DOHH2 (cell line): Measurements from ENCODE around the gene KLK11.

ENCODE experiments used
- H3F3A ChIP-seq: fragments of 200-600 bp; sonication (generic), shearing (Covaris generic); 2 replicates; pipeline ENCODE4 v1.6.0; 2016; ENCODE audit warnings: antibody characterized with exemption, mild to moderate bottlenecking; ENCODE audit not compliant: control insufficient read depth, insufficient read depth
- H3K27ac ChIP-seq: fragments of 200-600 bp; sonication (generic); 2 replicates; pipeline ENCODE4 v1.5.1; 2014; ENCODE audit warnings: low read depth, mild to moderate bottlenecking, low read length, moderate library complexity
- H3K27me3 ChIP-seq: fragments of 200-600 bp; sonication (generic); 2 replicates; pipeline ENCODE4 v1.6.1; 2014; ENCODE audit warnings: mild to moderate bottlenecking, low read length, mixed read lengths; ENCODE audit not compliant: control insufficient read depth
- H3K36me3 ChIP-seq: fragments of 200-600 bp; sonication (generic); 2 replicates; pipeline ENCODE4 v1.6.1; 2014; ENCODE audit warnings: mild to moderate bottlenecking, low read length, moderate library complexity, mixed read lengths; ENCODE audit not compliant: control insufficient read depth
- H3K4me1 ChIP-seq: fragments of 200-600 bp; sonication (generic); 2 replicates; pipeline ENCODE4 v1.6.1; 2014; ENCODE audit warnings: mild to moderate bottlenecking, low read length, mixed read lengths; ENCODE audit not compliant: control insufficient read depth
- H3K4me2 ChIP-seq: fragments of 200-600 bp; sonication (generic); 2 replicates; pipeline ENCODE4 v1.6.0; 2014; ENCODE audit warnings: mild to moderate bottlenecking, low read length, moderate library complexity
- H3K4me3 ChIP-seq: fragments of 200-600 bp; sonication (generic); 2 replicates; pipeline ENCODE4 v1.5.1; 2014; ENCODE audit warnings: mild to moderate bottlenecking, low read length, mixed read lengths
- H3K79me2 ChIP-seq: fragments of 200-600 bp; sonication (generic); 2 replicates; pipeline ENCODE4 v1.6.1; 2014; ENCODE audit warnings: mild to moderate bottlenecking, low read length, mixed read lengths; ENCODE audit not compliant: control insufficient read depth
- H3K9me2 ChIP-seq: fragments of 200-600 bp; sonication (generic); replicated peaks from 2 replicates; pipeline ENCODE4 v1.6.1; 2014; ENCODE audit warnings: mild to moderate bottlenecking, low read length, mixed read lengths; ENCODE audit not compliant: control insufficient read depth
- H3K9me3 ChIP-seq: fragments of 200-600 bp; sonication (generic); 2 replicates; pipeline ENCODE4 v1.6.1; 2014; ENCODE audit warnings: antibody characterized with exemption, low read length, mixed read lengths; ENCODE audit not compliant: control insufficient read depth, insufficient read depth
- H4K20me1 ChIP-seq: fragments of 200-600 bp; sonication (generic); 2 replicates; pipeline ENCODE4 v1.6.0; 2014; ENCODE audit warnings: low read depth, mild to moderate bottlenecking, antibody characterized with exemption, low read length, moderate library complexity; ENCODE audit not compliant: control insufficient read depth, insufficient read depth
- CTCF ChIP-seq: fragments of 200-600 bp; sonication (generic); IDR thresholded peaks from one replicate; pipeline ENCODE4 v1.5.1; 2014; ENCODE audit warnings: antibody characterized with exemption, mild to moderate bottlenecking, low read depth, low read length; ENCODE audit not compliant: poor library complexity, severe bottlenecking
- EZH2phosphoT487 ChIP-seq: fragments of 200-600 bp; sonication (generic); IDR thresholded peaks from 2 replicates; pipeline ENCODE4 v1.6.1; 2017; ENCODE audit warnings: borderline replicate concordance, mild to moderate bottlenecking, antibody characterized with exemption, low read length, moderate library complexity, mixed read lengths

KLK11 gene

GRCh38 chr19:51040151-51040550 lies 13.7 kb upstream of the KLK11 start:
- H3K27me3 ChIP-seq, result no peaks in the 10 kb centered on the region
- no peaks in the 10 kb centered on the region for H3K4me1 ChIP-seq
- H3K4me2 ChIP-seq, result no peak overlapping the region
- H3K27ac ChIP-seq, result no peak overlapping the region
- H3K4me3 ChIP-seq, result no peak overlapping the region
- TF ChIP-seq CTCF (no peak), EZH2phosphoT487 (no peak)
- H3F3A ChIP-seq, result no peaks in the 10 kb centered on the region
- H3K9me2 ChIP-seq, result no peaks in the 10 kb centered on the region
- H3K36me3 ChIP-seq, result no peaks in the 10 kb centered on the region
- no peaks in the 10 kb centered on the region for H3K79me2 ChIP-seq
- H3K9me3 ChIP-seq, result no peaks in the 10 kb centered on the region
- H4K20me1 ChIP-seq, result no peaks in the 10 kb centered on the region

GRCh38 chr19:51036519-51036918 lies 10.1 kb upstream of the KLK11 start:
- no peak overlapping the region for H3K4me3 ChIP-seq
- no peaks in the 10 kb centered on the region for H3K4me1 ChIP-seq
- no peaks in the 10 kb centered on the region for H3K9me2 ChIP-seq
- H3K79me2 ChIP-seq, result no peaks in the 10 kb centered on the region
- H3K27me3 ChIP-seq, result no peaks in the 10 kb centered on the region
- H3K9me3 ChIP-seq, result no peaks in the 10 kb centered on the region
- no peaks in the 10 kb centered on the region for H3K36me3 ChIP-seq
- no peaks in the 10 kb centered on the region for H3F3A ChIP-seq
- no peaks in the 10 kb centered on the region for H4K20me1 ChIP-seq
- no peak overlapping the region for H3K27ac ChIP-seq
- H3K4me2 ChIP-seq, result no peak overlapping the region
- no peak for TF ChIP-seq EZH2phosphoT487
- TF ChIP-seq CTCF, result no peak

GRCh38 chr19:51034704-51035103 lies 8.3 kb upstream of the KLK11 start, which contains the start of gene KLK12:
Gene KLK12, minus strand, starts transcription at chr19:51035002. Its CDS starts 381 bp downstream, at chr19:51034621.
- H4K20me1 ChIP-seq, result no peaks in the 10 kb centered on the region
- TF ChIP-seq CTCF, result no peak
- TF ChIP-seq EZH2phosphoT487, result no peak
- no peaks in the 10 kb centered on the region for H3K9me3 ChIP-seq
- no peaks in the 10 kb centered on the region for H3F3A ChIP-seq
- no peaks in the 10 kb centered on the region for H3K36me3 ChIP-seq
- H3K4me2 ChIP-seq, result no peak within 1 kb of the TSS
- H3K9me2 ChIP-seq, result no peaks in the 10 kb centered on the region
- H3K4me3 ChIP-seq, result no peak within 1 kb of the TSS
- H3K79me2 ChIP-seq, result no peaks in the 10 kb centered on the region
- no peaks in the 10 kb centered on the region for H3K27me3 ChIP-seq
- H3K27ac ChIP-seq, result no peak within 1 kb of the TSS
- no peaks in the 10 kb centered on the region for H3K4me1 ChIP-seq

- Histone ChIP-seq H3K79me2 (no peaks in the 10 kb centered on the region), H3K4me3 (no peak overlapping the region)
- no peak for TF ChIP-seq CTCF
- TF ChIP-seq EZH2phosphoT487, result no peak
These were observed 5.4 kb upstream of the KLK11 start for GRCh38 chr19:51031880-51032225.

More at GRCh38 chr19:51031880-51032225, 5.4 kb upstream of the KLK11 start:
- Histone ChIP-seq H3K9me3 (no peaks in the 10 kb centered on the region), H3F3A (no peaks in the 10 kb centered on the region), H3K27ac (no peak overlapping the region), H3K4me2 (no peak overlapping the region), H3K36me3 (no peaks in the 10 kb centered on the region), H4K20me1 (no peaks in the 10 kb centered on the region), H3K9me2 (no peaks in the 10 kb centered on the region), H3K27me3 (no peaks in the 10 kb centered on the region), H3K4me1 (no peaks in the 10 kb centered on the region)
